Esophagus squamous epithelium (tissue), 5 donors: ENCODE data around the gene TEAD4. TPM values are rescaled to one million over a fixed set of nuclear protein-coding genes. Genes with fewer than 3 reads are reported as not detected.
A peak's percentile ranks its signal among the peaks of the same experiment; 100 is the strongest.

Experiments used
- DNase-seq: peaks from one replicate; lab custom pipeline; 2025; lab: John Stamatoyannopoulos, UW
- H3K27ac ChIP-seq, 4 donors: fragments of 200-600 bp; sonication (generic); one replicate each; pipeline ENCODE4 v1.5.1; 2016 to 2019; ENCODE audit warnings: mild to moderate bottlenecking in 1 of 4
- H3K27me3 ChIP-seq, 4 donors: fragments of 200-600 bp; sonication (generic); 1 replicate in 3 of 4; 2 replicates in 1 of 4; pipeline versions ENCODE4 v1.5.1 to v1.6.0; 2017 to 2021; ENCODE audit warnings: antibody characterized with exemption in 1 of 4
- H3K36me3 ChIP-seq, 3 donors: fragments of 200-600 bp; sonication (generic); one replicate each; pipeline ENCODE4 v1.5.1; 2016 to 2019
- H3K4me1 ChIP-seq, 3 donors: fragments of 200-600 bp; sonication (generic); one replicate each; pipeline ENCODE4 v1.5.1; 2017 to 2019
- H3K4me3 ChIP-seq, 4 donors: fragments of 200-600 bp; sonication (generic); 1 replicate in 3 of 4; 2 replicates in 1 of 4; pipeline ENCODE4 v1.5.1; 2016 to 2019; ENCODE audit warnings: mild to moderate bottlenecking in 2 of 4, moderate library complexity in 1 of 4
- H3K9me3 ChIP-seq, 3 donors: fragments of 200-600 bp; sonication (generic); one replicate each; pipeline ENCODE4 v1.5.1; 2016 to 2019
- CTCF ChIP-seq, 6 experiments: fragments of 450-650 bp in 4 of 6; fragments of 200-600 bp in 2 of 6; sonication (generic) in 2 of 6; IDR thresholded peaks; one replicate each; pipeline ENCODE4 v1.5.1; 2016 to 2019; ENCODE audit warnings: antibody characterized with exemption in 6 of 6, mild to moderate bottlenecking in 4 of 6, moderate library complexity in 4 of 6
- POLR2A ChIP-seq, 4 donors: fragments of 450-650 bp; IDR thresholded peaks; one replicate each; pipeline ENCODE4 v1.6.1; 2017; ENCODE audit warnings: antibody characterized with exemption in 4 of 4, mild to moderate bottlenecking in 4 of 4, moderate library complexity in 3 of 4
- WGBS, 2 donors: methylation state at CpG; one replicate each; pipeline ENCODE4 v1.1.5; 2018; 5-methylcytosine and 5-hydroxymethylcytosine counted together
- intact Hi-C: fragments of 100-400 bp; cut with DNase I; formaldehyde crosslinking; loops from one replicate; pipeline ENCODE4 v1.15.0; 2022
- total RNA-seq, 4 donors: library from RNA; depleted of rRNA; stranded (reverse); fragments of >200 nt; gene quantifications; one replicate each; pipeline ENCODE4 v1.1.0, GENCODE V29; 2016
- donor health status: DM: yes; HTN: yes; CAD: no.

The TEAD4 gene
- total RNA-seq, 4 donors from 2014 or later, result 10.7 to 16.6 (median 13.5) TPM

- no peak overlapping the region for H3K27ac ChIP-seq
- peaks cover 0 to 16% (median 0%) of the 10 kb centered on the region in 3 donors for H3K4me1 ChIP-seq
- H3K27me3 ChIP-seq, result no peaks in the 10 kb centered on the region
- 53 to 63% methylated on average over 12 to 13 of the region's 13 CpGs for WGBS, 2 donors
- peaks cover 0 to 3% (median 0%) of the 10 kb centered on the region in 3 donors for H3K36me3 ChIP-seq
- intact Hi-C loops, result no loop called here
- no peaks in the 10 kb centered on the region for H3K9me3 ChIP-seq
- TF ChIP-seq CTCF (IDR thresholded peaks at IDR 0.05) (no peak), POLR2A (IDR thresholded peaks at IDR 0.05) (no peak)
- no peak for DNase-seq
- H3K4me3 ChIP-seq, result no peak overlapping the region
Observed at GRCh38 chr12:3000548-3001275, 41.5 kb downstream of the TEAD4 start.

- H3K36me3 ChIP-seq, result no peaks in the 10 kb centered on the region
- peaks cover 0 to 16% (median 0%) of the 10 kb centered on the region in 3 donors for H3K4me1 ChIP-seq
- H3K27ac ChIP-seq, result no peak overlapping the region
- no peak overlapping the region for H3K4me3 ChIP-seq
- H3K9me3 ChIP-seq, result no peaks in the 10 kb centered on the region
- intact Hi-C loops, result no loop called here
- no peak for DNase-seq
- 63% methylated on average over 5 of the region's 5 CpGs; no CpG with 5 or more reads in 1 of the 2 donors for WGBS, 2 donors
- H3K27me3 ChIP-seq, result no peaks in the 10 kb centered on the region
- TF ChIP-seq CTCF (IDR thresholded peaks at IDR 0.05) (no peak), POLR2A (IDR thresholded peaks at IDR 0.05) (no peak)
Observed at GRCh38 chr12:3002646-3003045, 43.4 kb downstream of the TEAD4 start.

- Histone ChIP-seq H3K27ac (no peak overlapping the region), H3K4me1 (peaks cover 0 to 16% (median 0%) of the 10 kb centered on the region in 3 donors), H3K27me3 (no peaks in the 10 kb centered on the region), H3K9me3 (no peaks in the 10 kb centered on the region), H3K4me3 (no peak overlapping the region), H3K36me3 (no peaks in the 10 kb centered on the region)
- intact Hi-C loops, result no loop called here
- DNase-seq, result no peak
- TF ChIP-seq CTCF (IDR thresholded peaks at IDR 0.05) (no peak), POLR2A (IDR thresholded peaks at IDR 0.05) (no peak)
- WGBS, 2 donors, result 80 to 87% methylated on average over 4 to 6 of the region's 15 CpGs
Observed at GRCh38 chr12:3003357-3003992, 44.3 kb downstream of the TEAD4 start.

GRCh38 chr12:3004655-3005565, 45.7 kb downstream of the TEAD4 start:
- Histone ChIP-seq H3K36me3 (no peaks in the 10 kb centered on the region), H3K4me1 (peaks cover 0 to 16% (median 0%) of the 10 kb centered on the region in 3 donors), H3K27ac (no peak overlapping the region), H3K9me3 (no peaks in the 10 kb centered on the region), H3K27me3 (no peaks in the 10 kb centered on the region), H3K4me3 (no peak overlapping the region)
- intact Hi-C loops, result no loop called here
- DNase-seq, result no peak
- WGBS, 2 donors, result 68 to 76% methylated on average over 9 to 15 of the region's 15 CpGs
- no peak for TF ChIP-seq POLR2A (IDR thresholded peaks at IDR 0.05)
- TF ChIP-seq CTCF (IDR thresholded peaks at IDR 0.05), result peak in 1 of 6 experiments; percentile 38
